GM10847 (cell line): ENCODE results near the gene HTR7.

Experiments
- POLR2A ChIP-seq: IDR thresholded peaks from 2 replicates; pipeline ENCODE4 v1.6.1; 2011; ENCODE audit not compliant: insufficient read length; ENCODE audit errors: extremely low read depth

Gene HTR7

GRCh38 chr10:90738885-90739284, 119.0 kb downstream of the HTR7 start:
- no peak for TF ChIP-seq POLR2A

- no peak for TF ChIP-seq POLR2A
Observed at GRCh38 chr10:90734415-90734814, 123.4 kb downstream of the HTR7 start.

- TF ChIP-seq POLR2A, result no peak
Observed at GRCh38 chr10:90732581-90732980, 125.3 kb downstream of the HTR7 start.

- no peak for TF ChIP-seq POLR2A
Observed at GRCh38 chr10:90723416-90724068, 134.3 kb downstream of the HTR7 start.

GRCh38 chr10:90722832-90723231, 135.0 kb downstream of the HTR7 start:
- no peak for TF ChIP-seq POLR2A

- TF ChIP-seq POLR2A, result no peak
Observed at GRCh38 chr10:90718182-90718581, 139.7 kb downstream of the HTR7 start.

GRCh38 chr10:90712529-90712928, 145.3 kb downstream of the HTR7 start:
- no peak for TF ChIP-seq POLR2A

GRCh38 chr10:90709727-90710126, 148.1 kb downstream of the HTR7 start:
- no peak for TF ChIP-seq POLR2A

- TF ChIP-seq POLR2A, result no peak
Observed at GRCh38 chr10:90707657-90708056, 150.2 kb downstream of the HTR7 start.

GRCh38 chr10:90701428-90701827, 156.4 kb downstream of the HTR7 start:
- no peak for TF ChIP-seq POLR2A

GRCh38 chr10:90695915-90696676, 161.7 kb downstream of the HTR7 start:
- no peak for TF ChIP-seq POLR2A
